K562 (cell line): Measurements from ENCODE around the gene TIMP1. TPM values are rescaled to one million over a fixed set of nuclear protein-coding genes. Genes with fewer than 3 reads are reported as not detected.
A peak's percentile ranks its signal among the peaks of the same experiment; 100 is the strongest.

Experiments
- ARID2 ChIP-seq: fragments of 450-650 bp; IDR thresholded peaks from 2 replicates; pipeline ENCODE4 v1.6.1; 2017; ENCODE audit warnings: antibody characterized with exemption, mild to moderate bottlenecking
- JUN ChIP-seq, 2 experiments: sonication (generic) in 1 of 2; formaldehyde crosslinking in 1 of 2; IDR thresholded peaks; 2 replicates each; pipeline versions ENCODE4 v1.6.1 to v1.8.0; 2012 to 2022; ENCODE audit warnings: borderline replicate concordance in 2 of 2, mild to moderate bottlenecking in 2 of 2, improper control_type of control experiment in 1 of 2, low read depth in 1 of 2, low read length in 1 of 2, missing genetic modification reagents in 1 of 2
- JUND ChIP-seq, 2 experiments: IDR thresholded peaks; 2 replicates in 1 of 2; 3 replicates in 1 of 2; pipeline ENCODE4 v1.6.1; 2011; ENCODE audit warnings: borderline replicate concordance in 2 of 2, low read depth in 2 of 2, low read length in 2 of 2, improper control_type of control experiment in 1 of 2, missing biosample characterization in 1 of 2, missing genetic modification characterization in 1 of 2, missing genetic modification reagents in 1 of 2
- PBX2 ChIP-seq, 2 experiments: IDR thresholded peaks in 1 of 2; conservative IDR thresholded peaks in 1 of 2; 2 replicates each; pipeline ENCODE4 v1.6.1; 2016; ENCODE audit warnings: low read depth in 2 of 2, mild to moderate bottlenecking in 1 of 2, missing compliant biosample characterization in 1 of 2, missing genetic modification characterization in 1 of 2, moderate library complexity in 1 of 2
- RFX1 ChIP-seq: fragments of 450-650 bp; IDR thresholded peaks from 2 replicates; pipeline ENCODE4 v1.6.1; 2016; ENCODE audit warnings: mild to moderate bottlenecking, moderate library complexity
- SIN3B ChIP-seq: fragments of 450-650 bp; IDR thresholded peaks from 2 replicates; pipeline ENCODE4 v1.6.1; 2017; ENCODE audit warnings: low read depth, mild to moderate bottlenecking, moderate library complexity
- SNIP1 ChIP-seq: fragments of 450-650 bp; IDR thresholded peaks from 2 replicates; pipeline ENCODE4 v1.7.1; 2017; ENCODE audit warnings: low read depth, mild to moderate bottlenecking
- SNRNP70 ChIP-seq: fragments of 200-400 bp; formaldehyde crosslinking; optimal IDR thresholded peaks from 2 replicates; pipeline ENCODE3; 2017; ENCODE audit warnings: low read depth, low read length
- TEAD1 ChIP-seq, 2 experiments: fragments of 450-650 bp in 1 of 2; sonication (generic) in 1 of 2; formaldehyde crosslinking; IDR thresholded peaks; 2 replicates each; pipeline versions ENCODE4 v1.4.0 to v1.8.0; 2020 to 2022; ENCODE audit warnings: mild to moderate bottlenecking in 2 of 2, missing genetic modification reagents in 1 of 2
- YBX1 ChIP-seq: fragments of 450-650 bp; IDR thresholded peaks from 2 replicates; pipeline ENCODE4 v1.7.1; 2016; ENCODE audit warnings: mild to moderate bottlenecking
- polyA plus RNA-seq, 8 experiments: library from polyadenylated mRNA; depleted of rRNA in 4 of 8; stranded (reverse) in 5 of 8; unstranded in 3 of 8; fragments of >200 nt; fragmentation: Nextera tagmentation in 2 of 8; fragmentation: Illumina TruSeq in 1 of 8; extraction: Ambion mirVana in 2 of 8; extraction: Trizol in 1 of 8; gene quantifications; 2 replicates each; pipeline versions ENCODE4 v1.2.1 to v1.2.3, GENCODE V29; 2011 to 2014; ENCODE audit warnings: inconsistent platforms in 1 of 8, missing spikeins in 1 of 8
- total RNA-seq, 7 experiments: library from RNA; depleted of rRNA in 6 of 7; stranded (reverse); fragments of >200 nt in 6 of 7; fragmentation: Illumina TruSeq in 2 of 7; extraction: Trizol in 2 of 7; gene quantifications; 2 replicates each; pipeline versions ENCODE4 v1.2.1 to v1.2.3, GENCODE V29; 2011 to 2021; ENCODE audit warnings: low replicate concordance in 1 of 7

TIMP1 gene
- total and polyA plus RNA-seq, 9 of the 15 experiments (the other 6 are each of a cell fraction or from before 2014, with no cell fraction given) = 115 to 699 (median 273) TPM

- TF ChIP-seq ARID2 (no peak), SNRNP70 (no peak), SIN3B (no peak), TEAD1 (CRISPR knock-in tag; IDR thresholded peaks at IDR 0.05) (no peak), YBX1 (no peak), RFX1 (peak; percentile 12; the same call in 1 of the 2 replicates), JUND (IDR thresholded peaks at IDR 0.05; ENCODE audit: borderline replicate concordance, low read depth, low read length) (peak; percentile 75), JUND (tag; IDR thresholded peaks at IDR 0.05; ENCODE audit: borderline replicate concordance, low read depth, low read length) (peak; percentile 27; the same call in 1 of the 3 replicates), JUN (IDR thresholded peaks at IDR 0.05; ENCODE audit: borderline replicate concordance, low read depth, low read length) (peak; percentile 70), JUN (CRISPR knock-in tag; IDR thresholded peaks at IDR 0.05; ENCODE audit: borderline replicate concordance) (no peak), PBX2 (CRISPR knock-in tag; IDR thresholded peaks at IDR 0.05; ENCODE audit: low read depth) (no peak), PBX2 (tag; conservative IDR thresholded peaks at IDR 0.05; ENCODE audit: low read depth) (no peak), SNIP1 (no peak)
Measured at GRCh38 chrX:47613082-47613481, 30.8 kb downstream of the TIMP1 start (continued).
